GM12892 (cell line): Measurements from ENCODE around the gene DXO.
"Not testable (repeated sequence)": the region's sequence is repeated elsewhere in the genome, so short reads cannot be mapped to it uniquely, and the experiment has no call there.

Source experiments
- POLR2A ChIP-seq: IDR thresholded peaks from 2 replicates; pipeline ENCODE4 v1.6.1; 2011; ENCODE audit warnings: low read depth, low read length, control low read depth
- TAF1 ChIP-seq: IDR thresholded peaks from 2 replicates; pipeline ENCODE4 v1.6.1; 2011; ENCODE audit warnings: low read depth, mild to moderate bottlenecking, control low read depth, low read length, borderline replicate concordance

GRCh38 chr6:31976065-31976464, 4.1 kb upstream of the DXO start:
- not testable (repeated sequence) for TF ChIP-seq POLR2A, TAF1
